Mammary epithelial cell (primary cell): ENCODE measurements around the gene CMTM1.

Experiments used
- CTCF ChIP-seq, 2 donors: IDR thresholded peaks in 1 of 2; conservative IDR thresholded peaks in 1 of 2; 2 replicates each; pipeline ENCODE4 v1.5.1; 2011 to 2012; ENCODE audit warnings: inconsistent platforms in 2 of 2, low read length in 2 of 2, mild to moderate bottlenecking in 2 of 2, control low read depth in 1 of 2, low read depth in 1 of 2; ENCODE audit not compliant: insufficient read depth in 1 of 2; ENCODE audit errors: extremely low read depth in 1 of 2
- EZH2 ChIP-seq: IDR thresholded peaks from 2 replicates; pipeline ENCODE4 v1.6.1; 2012; ENCODE audit warnings: low read length, inconsistent platforms, borderline replicate concordance

- TF ChIP-seq CTCF (conservative IDR thresholded peaks at IDR 0.05 in 1 of 2, IDR thresholded peaks at IDR 0.05 in 1 of 2; ENCODE audit: extremely low read depth in 1 of 2, insufficient read depth in 1 of 2, low read depth in 1 of 2, low read length in 2 of 2) (no peak), EZH2 (no peak)
These were observed 21.8 kb downstream of the CMTM1 start for GRCh38 chr16:66587881-66588600.
